ENCODE data around the gene RAD23A.
"Not testable (repeated sequence)": the region's sequence is repeated elsewhere in the genome, so short reads cannot be mapped to it uniquely, and the experiment has no call there.

Gene RAD23A

GRCh38 chr19:12955996-12956395, 10.3 kb downstream of the RAD23A start:
- peak; percentile 47 for DNase-seq

GRCh38 chr19:12956446-12957388, 11.1 kb downstream of the RAD23A start, which contains the start of gene GADD45GIP1:
TSS of gene GADD45GIP1 (minus strand) at chr19:12957223. CDS start at chr19:12957212, 11 bp downstream.
- DNase-seq: peak; percentile 89

- DNase-seq: not testable (repeated sequence)
Measured at GRCh38 chr19:12957389-12957952, 11.8 kb downstream of the RAD23A start.

GRCh38 chr19:12959481-12959880, 13.8 kb downstream of the RAD23A start:
- DNase-seq: no peak

- peak; percentile 92 for DNase-seq
Measured at GRCh38 chr19:12965017-12965811, 19.6 kb downstream of the RAD23A start.

GRCh38 chr19:12965812-12966135, 20.1 kb downstream of the RAD23A start:
- DNase-seq: no peak

- DNase-seq: no peak
Measured at GRCh38 chr19:12967907-12968306, 22.2 kb downstream of the RAD23A start.

- no peak for DNase-seq
Measured at GRCh38 chr19:12969292-12969988, 23.8 kb downstream of the RAD23A start, which contains the start of gene DAND5. TSS of gene DAND5 (plus strand) at chr19:12969576. CDS start at chr19:12969661, 85 bp downstream.

- no peak for DNase-seq
Measured at GRCh38 chr19:12970070-12970820, 24.6 kb downstream of the RAD23A start.

GRCh38 chr19:12973236-12973635, 27.6 kb downstream of the RAD23A start:
- DNase-seq: no peak

- no peak for DNase-seq
Measured at GRCh38 chr19:12974301-12975220, 28.9 kb downstream of the RAD23A start.

- DNase-seq: no peak
Measured at GRCh38 chr19:12975221-12975741, 29.6 kb downstream of the RAD23A start.

- DNase-seq: not testable (repeated sequence)
Measured at GRCh38 chr19:12976109-12976508, 30.4 kb downstream of the RAD23A start.

- no peak for DNase-seq
Measured at GRCh38 chr19:12979974-12980373, 34.3 kb downstream of the RAD23A start.

- DNase-seq: no peak
Measured at GRCh38 chr19:12982648-12983047, 37.0 kb downstream of the RAD23A start.

- DNase-seq: no peak
Measured at GRCh38 chr19:12983091-12983490, 37.4 kb downstream of the RAD23A start.

GRCh38 chr19:12983542-12984142, 38.0 kb downstream of the RAD23A start:
- peak; percentile 85 for DNase-seq

GRCh38 chr19:12984143-12984627, 38.5 kb downstream of the RAD23A start:
- no peak for DNase-seq

GRCh38 chr19:12984683-12985048, 39.0 kb downstream of the RAD23A start:
- peak; percentile 42 for DNase-seq
